Cardiac muscle cell (in vitro differentiated cells and primary cell): Measurements from ENCODE around the gene C16orf89. TPM values are rescaled to one million over a fixed set of nuclear protein-coding genes. Genes with fewer than 3 reads are reported as not detected.

Source experiments
- DNase-seq, 2 donors: peaks; one replicate each; pipeline versions ENCODE4 v3.0.0 to v3.0.0-alpha.2; 2010 to 2017; ENCODE audit warnings: low read depth in 1 of 2, low spot score in 1 of 2
- H3K27ac ChIP-seq: fragments of 200-600 bp; sonication (generic); 2 replicates; pipeline ENCODE4 v1.5.1; 2016
- H3K27me3 ChIP-seq: fragments of 200-600 bp; sonication (generic); 2 replicates; pipeline ENCODE4 v1.6.0; 2016; ENCODE audit warnings: control low read depth
- H3K36me3 ChIP-seq: fragments of 200-600 bp; sonication (generic); 2 replicates; pipeline ENCODE4 v1.5.1; 2016; ENCODE audit warnings: control low read depth
- H3K4me1 ChIP-seq: fragments of 200-600 bp; sonication (generic); 2 replicates; pipeline ENCODE4 v1.8.1; 2017; ENCODE audit warnings: low read depth, mild to moderate bottlenecking, mixed run types
- H3K4me3 ChIP-seq: fragments of 200-600 bp; sonication (generic); 2 replicates; pipeline ENCODE4 v1.5.1; 2016; ENCODE audit warnings: mild to moderate bottlenecking
- H3K9me3 ChIP-seq: fragments of 200-600 bp; sonication (generic); 2 replicates; pipeline ENCODE4 v1.5.1; 2017; ENCODE audit warnings: low read depth, mild to moderate bottlenecking, control low read depth
- CTCF ChIP-seq: IDR thresholded peaks from 2 replicates; pipeline ENCODE4 v1.5.1; 2012; ENCODE audit warnings: low read depth, mild to moderate bottlenecking, low read length
- polyA plus RNA-seq: library from polyadenylated mRNA; unstranded; fragments of >200 nt; fragmentation: Nextera tagmentation; extraction: Ambion mirVana; gene quantifications from 2 replicates; pipeline ENCODE4 v1.2.1, GENCODE V29; 2016
- total RNA-seq: library from RNA; depleted of rRNA; stranded (reverse); fragments of >200 nt; gene quantifications from 2 replicates; pipeline ENCODE4 v1.2.3, GENCODE V29; 2016

Gene C16orf89
- total and polyA plus RNA-seq, 2 experiments from 2014 or later = 0.62 TPM; not detected in 1

GRCh38 chr16:5040451-5040850 is 25.3 kb downstream of the C16orf89 start:
- no peak for TF ChIP-seq CTCF
- no peaks in the 10 kb centered on the region for H3K4me1 ChIP-seq
- H3K4me3 ChIP-seq = no peak overlapping the region

GRCh38 chr16:5036228-5037156 is 29.3 kb downstream of the C16orf89 start:
- no peaks in the 10 kb centered on the region for H3K36me3 ChIP-seq
- DNase-seq = peak in 1 of 2 donors; percentile 80
- TF ChIP-seq CTCF = no peak
- H3K9me3 ChIP-seq = no peaks in the 10 kb centered on the region
- peaks cover 6% of the 10 kb centered on the region for H3K4me1 ChIP-seq
- H3K27me3 ChIP-seq = no peaks in the 10 kb centered on the region
- H3K4me3 ChIP-seq = no peak overlapping the region
- H3K27ac ChIP-seq = no peak overlapping the region

More at GRCh38 chr16:5040451-5040850, 25.3 kb downstream of the C16orf89 start:
- Histone ChIP-seq H3K27me3 (no peaks in the 10 kb centered on the region), H3K36me3 (no peaks in the 10 kb centered on the region), H3K9me3 (no peaks in the 10 kb centered on the region), H3K27ac (no peak overlapping the region)
- no peak for DNase-seq

- no peaks in the 10 kb centered on the region for H3K36me3 ChIP-seq
- DNase-seq = no peak
- peaks cover 6% of the 10 kb centered on the region for H3K4me1 ChIP-seq
- H3K27ac ChIP-seq = no peak overlapping the region
- no peaks in the 10 kb centered on the region for H3K9me3 ChIP-seq
- H3K4me3 ChIP-seq = no peak overlapping the region
- no peak for TF ChIP-seq CTCF
- no peaks in the 10 kb centered on the region for H3K27me3 ChIP-seq
Observed at GRCh38 chr16:5035909-5036227, 29.9 kb downstream of the C16orf89 start.

- no peak for DNase-seq
- TF ChIP-seq CTCF = no peak
- H3K9me3 ChIP-seq = no peaks in the 10 kb centered on the region
- no peaks in the 10 kb centered on the region for H3K27me3 ChIP-seq
- no peaks in the 10 kb centered on the region for H3K36me3 ChIP-seq
- peaks cover 6% of the 10 kb centered on the region for H3K4me1 ChIP-seq
- H3K4me3 ChIP-seq = peak overlapping the region; percentile 88
- no peak overlapping the region for H3K27ac ChIP-seq
Observed at GRCh38 chr16:5034167-5034523, 31.6 kb downstream of the C16orf89 start.

- no peaks in the 10 kb centered on the region for H3K9me3 ChIP-seq
- DNase-seq = peak; percentile 88 to 91
- no peak for TF ChIP-seq CTCF
- H3K27ac ChIP-seq = peak within 1 kb of the TSS; percentile 89
- no peaks in the 10 kb centered on the region for H3K27me3 ChIP-seq
- H3K4me1 ChIP-seq = peaks cover 6% of the 10 kb centered on the region
- no peaks in the 10 kb centered on the region for H3K36me3 ChIP-seq
- H3K4me3 ChIP-seq = peak within 1 kb of the TSS; percentile 88
Observed at GRCh38 chr16:5033256-5034166, 32.2 kb downstream of the C16orf89 start, which contains the start of gene NAGPA. TSS of gene NAGPA (minus strand) at chr16:5033935. CDS start at chr16:5033914, 21 bp downstream.
